CD14-positive monocyte (primary cell): ENCODE measurements around the gene PPFIA1. TPM values are rescaled to one million over a fixed set of nuclear protein-coding genes. Genes with fewer than 3 reads are reported as not detected.
A peak's percentile ranks its signal among the peaks of the same experiment; 100 is the strongest.
"Not testable (repeated sequence)": the region's sequence is repeated elsewhere in the genome, so short reads cannot be mapped to it uniquely, and the experiment has no call there.

Experiments
- DNase-seq, 3 donors: peaks; one replicate each; pipeline ENCODE4 v3.0.0-alpha.2; 2011 to 2022
- H2AFZ ChIP-seq: 2 replicates; pipeline ENCODE4 v1.6.0; 2012; ENCODE audit warnings: mild to moderate bottlenecking, low read depth, low read length, inconsistent platforms; ENCODE audit not compliant: insufficient read depth, poor library complexity, severe bottlenecking
- H3K27ac ChIP-seq, 2 donors: 1 replicate in 1 of 2; 2 replicates in 1 of 2; pipeline ENCODE4 v1.5.1; 2012 to 2013; ENCODE audit warnings: low read length in 2 of 2, control low read depth in 1 of 2, inconsistent platforms in 1 of 2, low read depth in 1 of 2, mild to moderate bottlenecking in 1 of 2
- H3K27me3 ChIP-seq, 2 donors: one replicate each; pipeline versions ENCODE4 v1.6.0 to v1.6.1; 2011 to 2013; ENCODE audit warnings: low read length in 2 of 2; ENCODE audit not compliant: control insufficient read depth in 2 of 2, insufficient read depth in 2 of 2
- H3K36me3 ChIP-seq, 2 donors: replicated peaks in 1 of 2; 1 replicate in 1 of 2; 2 replicates in 1 of 2; pipeline versions ENCODE4 v1.5.1 to v1.6.1; 2012 to 2013; ENCODE audit warnings: low read length in 2 of 2, control low read depth in 1 of 2, inconsistent platforms in 1 of 2, mild to moderate bottlenecking in 1 of 2; ENCODE audit not compliant: insufficient read depth in 2 of 2, control insufficient read depth in 1 of 2
- H3K4me1 ChIP-seq, 2 donors: 1 replicate in 1 of 2; 2 replicates in 1 of 2; pipeline versions ENCODE4 v1.5.1 to v1.6.1; 2012 to 2013; ENCODE audit warnings: low read length in 2 of 2, control low read depth in 1 of 2, inconsistent platforms in 1 of 2, mild to moderate bottlenecking in 1 of 2, moderate library complexity in 1 of 2; ENCODE audit not compliant: insufficient read depth in 2 of 2, control insufficient read depth in 1 of 2
- H3K4me2 ChIP-seq: replicated peaks from 2 replicates; pipeline ENCODE3; 2012; ENCODE audit warnings: low read length, moderate library complexity, mild to moderate bottlenecking; ENCODE audit not compliant: poor library complexity, severe bottlenecking; ENCODE audit errors: extremely low read depth
- H3K4me3 ChIP-seq, 3 experiments: fragments of 200-600 bp in 1 of 3; sonication (generic) in 1 of 3; replicated peaks in 1 of 3; 1 replicate in 2 of 3; 2 replicates in 1 of 3; pipeline ENCODE4 v1.5.1; 2011 to 2013; ENCODE audit warnings: low read length in 3 of 3, mild to moderate bottlenecking in 3 of 3, control low read depth in 2 of 3, low read depth in 2 of 3, inconsistent platforms in 1 of 3, moderate library complexity in 1 of 3
- H3K79me2 ChIP-seq: 2 replicates; pipeline ENCODE4 v1.6.0; 2012; ENCODE audit warnings: mild to moderate bottlenecking, control low read depth, inconsistent platforms, low read length, moderate library complexity; ENCODE audit not compliant: insufficient read depth
- H3K9ac ChIP-seq: 2 replicates; pipeline ENCODE4 v1.6.0; 2017; ENCODE audit warnings: low read length, mild to moderate bottlenecking; ENCODE audit not compliant: insufficient read depth, poor library complexity, severe bottlenecking
- H3K9me3 ChIP-seq, 2 donors: replicated peaks in 1 of 2; 1 replicate in 1 of 2; 2 replicates in 1 of 2; pipeline versions ENCODE4 v1.5.1 to v1.6.1; 2012 to 2013; ENCODE audit warnings: low read length in 2 of 2, control low read depth in 1 of 2; ENCODE audit not compliant: control insufficient read depth in 1 of 2, insufficient read depth in 1 of 2
- H4K20me1 ChIP-seq: 2 replicates; pipeline ENCODE4 v1.6.0; 2012; ENCODE audit warnings: mild to moderate bottlenecking, low read length, control low read depth, moderate library complexity; ENCODE audit not compliant: insufficient read depth
- H3K27ac Mint-ChIP-seq, 7 donors: one replicate each; pipeline ENCODE4 v1.8.0; 2020; ENCODE audit warnings: mild to moderate bottlenecking in 7 of 7, mixed read lengths in 7 of 7, moderate library complexity in 6 of 7, inconsistent platforms in 2 of 7
- H3K27me3 Mint-ChIP-seq, 3 donors: one replicate each; pipeline ENCODE4 v1.8.0; 2021 to 2022; ENCODE audit warnings: low read depth in 3 of 3, mild to moderate bottlenecking in 3 of 3, mixed read lengths in 3 of 3, moderate library complexity in 3 of 3, inconsistent platforms in 1 of 3
- H3K36me3 Mint-ChIP-seq, 2 donors: one replicate each; pipeline ENCODE4 v1.8.0; 2020; ENCODE audit warnings: mixed read lengths in 2 of 2, inconsistent platforms in 1 of 2, mild to moderate bottlenecking in 1 of 2
- H3K4me1 Mint-ChIP-seq: one replicate; pipeline ENCODE4 v1.8.0; 2020; ENCODE audit warnings: mild to moderate bottlenecking, mixed read lengths
- H3K4me3 Mint-ChIP-seq, 2 donors: one replicate each; pipeline ENCODE4 v1.8.0; 2020; ENCODE audit warnings: mild to moderate bottlenecking in 2 of 2, mixed read lengths in 2 of 2, moderate library complexity in 1 of 2
- H3K9me3 Mint-ChIP-seq, 7 donors: one replicate each; pipeline ENCODE4 v1.8.0; 2020 to 2022; ENCODE audit warnings: mixed read lengths in 7 of 7, mild to moderate bottlenecking in 6 of 7, moderate library complexity in 6 of 7, inconsistent platforms in 2 of 7
- CTCF ChIP-seq: fragments of 200-600 bp; IDR thresholded peaks from one replicate; pipeline ENCODE4 v1.8.0; 2022; ENCODE audit warnings: antibody characterized with exemption, mild to moderate bottlenecking
- WGBS: methylation state at CpG from one replicate; pipeline ENCODE4 v1.1.5; 2013; ENCODE audit warnings: missing lambda C conversion rate; ENCODE audit not compliant: insufficient coverage; 5-methylcytosine and 5-hydroxymethylcytosine counted together
- intact Hi-C, 2 donors: fragments of 100-400 bp; cut with micrococcal nuclease; formaldehyde crosslinking; loops; one replicate each; pipeline versions ENCODE4 v1.15.0 to v1.15.1; 2023
- polyA plus RNA-seq, 3 donors: library from polyadenylated mRNA; depleted of rRNA in 1 of 3; unstranded in 2 of 3; stranded (reverse) in 1 of 3; fragments of 300-500 nt in 2 of 3; fragments of >200 nt in 1 of 3; fragmentation: Illumina TruSeq in 2 of 3; gene quantifications; 1 replicate in 2 of 3; 2 replicates in 1 of 3; pipeline ENCODE4 v1.2.3, GENCODE V29; 2012 to 2021

PPFIA1 gene
- polyA plus RNA-seq, 3 donors: 7.5 to 65.7 (median 15.5) TPM

- Histone ChIP-seq H4K20me1 (peaks cover 4% of the 10 kb centered on the region), H3K27me3 (no peaks in the 10 kb centered on the region), H3K79me2 (peaks cover 22% of the 10 kb centered on the region), H3K36me3 (peaks cover 45 to 51% of the 10 kb centered on the region in 2 donors), H3K9ac (no peak overlapping the region), H3K4me1 (peaks cover 51 to 52% of the 10 kb centered on the region in 2 donors), H2AFZ (no peak overlapping the region), H3K4me2 (no peak overlapping the region), H3K27ac (peak overlapping the region in 1 of 2 donors; percentile 89), H3K9me3 (no peaks in the 10 kb centered on the region), H3K4me3 (no peak overlapping the region)
- intact Hi-C loops: no loop called here
- peak overlapping the region in 3 of 7 donors; percentile 35 to 96 (median 90) for H3K27ac Mint-ChIP-seq
- H3K4me3 Mint-ChIP-seq: no peak overlapping the region
- no peaks in the 10 kb centered on the region for H3K9me3 Mint-ChIP-seq
- peaks cover 0 to 4% (median 0%) of the 10 kb centered on the region in 3 donors for H3K27me3 Mint-ChIP-seq
- WGBS: no CpG with 5 or more reads among the region's 4 CpGs
- peaks cover 48% of the 10 kb centered on the region for H3K4me1 Mint-ChIP-seq
- no peak for DNase-seq
- peaks cover 50 to 54% of the 10 kb centered on the region in 2 donors for H3K36me3 Mint-ChIP-seq
- TF ChIP-seq CTCF: no peak
Observed at GRCh38 chr11:70328556-70328955, 58.1 kb downstream of the PPFIA1 start.

- DNase-seq, H3K4me2 ChIP-seq, H3K4me3 Mint-ChIP-seq, H3K27ac Mint-ChIP-seq, H3K27me3 ChIP-seq, H2AFZ ChIP-seq, intact Hi-C loops, H3K4me3 ChIP-seq, H4K20me1 ChIP-seq, H3K9ac ChIP-seq, H3K9me3 ChIP-seq, H3K27me3 Mint-ChIP-seq, H3K9me3 Mint-ChIP-seq, H3K27ac ChIP-seq: not testable (repeated sequence)
- Mint-ChIP-seq H3K36me3 (peaks cover 76 to 79% of the 10 kb centered on the region in 2 donors), H3K4me1 (peaks cover 25% of the 10 kb centered on the region)
- WGBS: 100% methylated on average over 3 of the region's 5 CpGs
- H3K4me1 ChIP-seq: peaks cover 24 to 25% of the 10 kb centered on the region in 2 donors
- H3K36me3 ChIP-seq: peaks cover 72 to 80% of the 10 kb centered on the region in 2 donors
- TF ChIP-seq CTCF: peak; percentile 42
- peaks cover 18% of the 10 kb centered on the region for H3K79me2 ChIP-seq
Observed at GRCh38 chr11:70331320-70331843, 60.9 kb downstream of the PPFIA1 start.
